ENCODE results near the gene ITPKC. TPM values are rescaled to one million over a fixed set of nuclear protein-coding genes. Genes with fewer than 3 reads are reported as not detected.

Gene ITPKC
- total and polyA plus RNA-seq, 4 donors = 28.0 to 97.2 (median 43.1) TPM

DNA sequence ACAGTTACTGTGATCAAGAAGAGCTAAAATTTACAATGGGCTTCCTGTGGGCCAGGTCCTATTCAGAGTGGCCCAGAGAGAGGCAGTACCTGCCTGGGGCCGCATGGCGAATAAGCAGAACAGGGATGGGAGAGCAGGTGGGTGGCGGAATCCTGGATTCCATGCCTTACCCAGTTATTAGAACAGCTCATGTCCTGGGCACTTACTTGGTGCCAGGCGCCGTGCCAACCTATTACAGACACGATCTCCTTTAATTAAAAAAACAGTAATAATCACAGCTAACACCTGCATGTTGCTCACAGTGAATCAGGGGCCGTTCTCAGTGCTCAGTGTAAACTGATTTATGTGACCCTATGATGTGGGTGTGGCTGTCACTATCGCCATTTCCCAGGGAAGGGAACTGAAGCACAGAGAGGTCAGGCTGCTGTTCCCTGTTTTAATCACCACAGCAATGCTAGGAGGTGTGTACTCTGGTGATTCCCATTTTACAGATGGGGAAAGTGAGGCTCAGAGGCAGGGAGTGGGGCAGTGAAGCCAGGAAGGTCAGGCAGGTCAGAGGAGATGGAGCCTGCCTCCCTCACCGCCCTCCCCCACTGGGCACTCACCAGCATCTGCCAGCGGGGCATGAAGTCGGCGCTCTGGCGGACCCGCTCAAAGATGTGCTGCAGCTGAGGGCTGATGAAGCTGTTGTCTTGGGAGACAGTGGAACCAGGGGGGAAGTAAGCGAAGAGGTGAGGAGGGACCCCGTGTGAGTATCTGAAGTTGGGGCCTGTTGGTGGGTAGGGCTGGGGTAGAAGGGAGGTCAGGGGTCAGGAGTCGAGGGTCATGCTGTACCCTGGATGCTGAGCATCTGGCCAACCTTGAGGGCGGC lies 12.2 kb upstream of the ITPKC start:
- WGBS, 2 donors = 95 to 96% methylated on average over 18 of the region's 18 CpGs
- Histone ChIP-seq H3K27me3 (ENCODE audit: control insufficient read depth in 3 of 3, insufficient read depth in 3 of 3, low read length in 2 of 3) (no peaks in the 10 kb centered on the region), H3K36me3 (ENCODE audit: control insufficient read depth in 4 of 4, insufficient read depth in 4 of 4, low read length in 4 of 4) (peaks cover 14 to 50% (median 28%) of the 10 kb centered on the region in 4 donors), H3K27ac (ENCODE audit: low read depth in 1 of 2, low read length in 1 of 2) (no peak overlapping the region), H3K9me3 (ENCODE audit: control insufficient read depth in 4 of 4, insufficient read depth in 3 of 4, low read length in 3 of 4) (no peaks in the 10 kb centered on the region), H3K4me1 (ENCODE audit: control insufficient read depth in 5 of 5, insufficient read depth in 5 of 5, low read length in 5 of 5) (peaks cover 0 to 2% (median 0%) of the 10 kb centered on the region in 5 donors), H3K9ac (ENCODE audit: insufficient read depth in 1 of 2, low read length in 2 of 2) (no peak overlapping the region), H3K4me3 (no peak overlapping the region)
- TF ChIP-seq, protein P1, sequence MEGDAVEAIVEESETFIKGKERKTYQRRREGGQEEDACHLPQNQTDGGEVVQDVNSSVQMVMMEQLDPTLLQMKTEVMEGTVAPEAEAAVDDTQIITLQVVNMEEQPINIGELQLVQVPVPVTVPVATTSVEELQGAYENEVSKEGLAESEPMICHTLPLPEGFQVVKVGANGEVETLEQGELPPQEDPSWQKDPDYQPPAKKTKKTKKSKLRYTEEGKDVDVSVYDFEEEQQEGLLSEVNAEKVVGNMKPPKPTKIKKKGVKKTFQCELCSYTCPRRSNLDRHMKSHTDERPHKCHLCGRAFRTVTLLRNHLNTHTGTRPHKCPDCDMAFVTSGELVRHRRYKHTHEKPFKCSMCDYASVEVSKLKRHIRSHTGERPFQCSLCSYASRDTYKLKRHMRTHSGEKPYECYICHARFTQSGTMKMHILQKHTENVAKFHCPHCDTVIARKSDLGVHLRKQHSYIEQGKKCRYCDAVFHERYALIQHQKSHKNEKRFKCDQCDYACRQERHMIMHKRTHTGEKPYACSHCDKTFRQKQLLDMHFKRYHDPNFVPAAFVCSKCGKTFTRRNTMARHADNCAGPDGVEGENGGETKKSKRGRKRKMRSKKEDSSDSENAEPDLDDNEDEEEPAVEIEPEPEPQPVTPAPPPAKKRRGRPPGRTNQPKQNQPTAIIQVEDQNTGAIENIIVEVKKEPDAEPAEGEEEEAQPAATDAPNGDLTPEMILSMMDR (IDR thresholded peaks at IDR 0.05; ENCODE audit: control extremely low read depth, extremely low read depth) = no peak
- ATAC-seq (ENCODE audit: insufficient read depth, low FRiP score) (no peak), DNase-seq (no peak)

DNA sequence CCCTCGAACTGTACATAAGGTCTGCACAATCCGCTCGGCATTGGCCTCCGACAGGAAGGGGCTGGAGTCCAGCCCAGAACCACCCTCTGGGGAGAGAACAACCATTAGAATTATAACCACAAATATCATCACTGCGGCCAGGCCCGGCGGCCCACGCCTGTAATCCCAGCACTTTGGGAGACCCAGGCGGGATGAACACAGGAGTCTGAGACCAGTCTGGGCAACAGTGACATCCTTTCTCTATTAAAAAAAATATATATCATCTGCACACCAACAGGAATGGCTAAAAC lies 11.6 kb upstream of the ITPKC start:
- H3K9ac ChIP-seq (ENCODE audit: insufficient read depth in 1 of 2, low read length in 2 of 2) = no peak overlapping the region
- no peaks in the 10 kb centered on the region for H3K27me3 ChIP-seq (ENCODE audit: control insufficient read depth in 3 of 3, insufficient read depth in 3 of 3, low read length in 2 of 3)
- TF ChIP-seq, protein P1 (IDR thresholded peaks at IDR 0.05; ENCODE audit: control extremely low read depth, extremely low read depth) = no peak
- peaks cover 14 to 44% (median 29%) of the 10 kb centered on the region in 4 donors for H3K36me3 ChIP-seq (ENCODE audit: control insufficient read depth in 4 of 4, insufficient read depth in 4 of 4, low read length in 4 of 4)
- H3K4me1 ChIP-seq (ENCODE audit: control insufficient read depth in 5 of 5, insufficient read depth in 5 of 5, low read length in 5 of 5) = peaks cover 0 to 2% (median 0%) of the 10 kb centered on the region in 5 donors
- no peak overlapping the region for H3K4me3 ChIP-seq
- 94% methylated on average over 9 of the region's 9 CpGs for WGBS, 2 donors
- no peak for DNase-seq
- peak overlapping the region in 1 of 2 donors; percentile 41 for H3K27ac ChIP-seq (ENCODE audit: low read depth in 1 of 2, low read length in 1 of 2)
- H3K9me3 ChIP-seq (ENCODE audit: control insufficient read depth in 4 of 4, insufficient read depth in 3 of 4, low read length in 3 of 4) = no peaks in the 10 kb centered on the region
- no peak for ATAC-seq (ENCODE audit: insufficient read depth, low FRiP score)

DNA sequence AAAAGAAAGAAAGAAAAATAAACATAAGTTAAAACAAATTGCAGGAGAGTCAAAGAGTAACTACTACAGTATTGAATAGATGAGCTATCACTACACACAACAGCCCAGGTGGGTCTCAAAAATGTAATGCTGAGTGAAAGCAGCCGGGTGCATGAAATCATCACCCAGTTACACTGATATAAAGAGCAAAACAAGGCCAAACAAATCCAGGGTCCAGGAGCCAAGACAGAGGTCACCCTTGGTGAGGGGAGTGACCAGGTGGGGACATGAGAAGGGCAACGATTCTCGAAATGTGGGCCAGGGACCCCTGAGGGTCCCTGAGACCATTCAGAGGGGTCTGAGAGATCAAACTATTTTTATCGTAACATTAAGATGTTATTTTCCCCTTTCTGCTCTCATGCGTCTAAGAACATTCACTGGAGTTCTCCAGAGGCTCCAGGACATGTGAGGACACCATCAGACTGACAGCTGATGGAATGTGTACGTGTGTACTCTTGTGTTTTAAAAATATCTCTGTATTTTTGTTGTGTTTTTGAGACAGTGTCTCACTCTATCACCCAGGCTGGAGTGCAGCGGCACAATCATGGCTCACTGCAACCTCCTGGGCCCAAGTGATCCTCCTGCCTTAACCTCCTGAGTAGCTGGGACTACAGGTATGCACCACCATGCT lies 10.8 kb upstream of the ITPKC start:
- DNase-seq = no peak

More for the DNA sequence above, 10.8 kb upstream of the ITPKC start:
- H3K9me3 ChIP-seq (ENCODE audit: control insufficient read depth in 4 of 4, insufficient read depth in 3 of 4, low read length in 3 of 4) = no peaks in the 10 kb centered on the region
- H3K36me3 ChIP-seq (ENCODE audit: control insufficient read depth in 4 of 4, insufficient read depth in 4 of 4, low read length in 4 of 4) = peaks cover 13 to 44% (median 29%) of the 10 kb centered on the region in 4 donors
- H3K4me3 ChIP-seq = no peak overlapping the region
- TF ChIP-seq, protein P1 (IDR thresholded peaks at IDR 0.05; ENCODE audit: control extremely low read depth, extremely low read depth) = no peak
- no peak for ATAC-seq (ENCODE audit: insufficient read depth, low FRiP score)
- no peak overlapping the region for H3K9ac ChIP-seq (ENCODE audit: insufficient read depth in 1 of 2, low read length in 2 of 2)
- peaks cover 0 to 2% (median 0%) of the 10 kb centered on the region in 5 donors for H3K4me1 ChIP-seq (ENCODE audit: control insufficient read depth in 5 of 5, insufficient read depth in 5 of 5, low read length in 5 of 5)
- no peak overlapping the region for H3K27ac ChIP-seq (ENCODE audit: low read depth in 1 of 2, low read length in 1 of 2)
- H3K27me3 ChIP-seq (ENCODE audit: control insufficient read depth in 3 of 3, insufficient read depth in 3 of 3, low read length in 2 of 3) = no peaks in the 10 kb centered on the region
- WGBS, 2 donors = 91 to 97% methylated on average over 7 of the region's 7 CpGs

All from lung (tissue), 12 donors.